Measurements from ENCODE around the gene ARHGAP42.
"Not testable (repeated sequence)": the region's sequence is repeated elsewhere in the genome, so short reads cannot be mapped to it uniquely, and the experiment has no call there.

ARHGAP42 gene

DNA sequence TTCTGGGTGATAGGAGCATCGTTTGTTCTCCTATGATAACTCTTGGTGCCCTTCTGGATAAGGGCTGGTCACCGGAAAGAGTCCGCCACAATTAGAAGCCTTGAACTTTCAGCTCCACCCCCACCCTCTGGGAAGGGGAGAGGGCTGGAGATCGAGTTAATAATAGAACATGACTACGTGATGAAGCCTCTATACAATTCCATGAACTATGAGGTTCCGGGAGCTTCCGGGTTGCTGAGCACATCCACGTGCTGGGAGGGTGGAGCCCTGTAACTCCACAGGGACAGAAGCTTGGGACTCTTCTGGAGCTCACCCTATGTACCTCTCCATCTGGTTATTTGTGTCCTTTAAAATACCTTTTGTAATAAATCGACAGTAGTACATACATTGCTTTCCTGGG is 40.3 kb downstream of the ARHGAP42 start:
- DNase-seq, result no peak

DNA sequence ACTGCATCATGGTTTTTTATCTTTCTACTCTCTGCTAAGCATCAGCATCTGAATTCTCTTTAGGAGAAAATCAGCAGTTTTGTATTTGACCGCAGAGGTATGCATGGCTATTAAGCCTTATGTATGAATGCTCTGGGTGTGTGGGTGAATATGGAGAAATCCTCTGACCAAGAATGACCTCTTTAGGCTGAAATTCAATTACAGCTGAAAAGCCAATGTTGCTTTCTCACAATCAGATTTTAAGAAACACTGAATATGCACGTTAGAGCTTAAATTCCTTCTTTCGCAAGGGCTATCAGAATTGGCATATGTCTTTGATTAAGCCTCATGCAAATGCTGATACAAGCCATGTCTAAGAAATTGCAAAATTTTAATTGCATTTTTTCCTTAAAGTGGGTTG is 43.2 kb downstream of the ARHGAP42 start:
- no peak for DNase-seq

DNA sequence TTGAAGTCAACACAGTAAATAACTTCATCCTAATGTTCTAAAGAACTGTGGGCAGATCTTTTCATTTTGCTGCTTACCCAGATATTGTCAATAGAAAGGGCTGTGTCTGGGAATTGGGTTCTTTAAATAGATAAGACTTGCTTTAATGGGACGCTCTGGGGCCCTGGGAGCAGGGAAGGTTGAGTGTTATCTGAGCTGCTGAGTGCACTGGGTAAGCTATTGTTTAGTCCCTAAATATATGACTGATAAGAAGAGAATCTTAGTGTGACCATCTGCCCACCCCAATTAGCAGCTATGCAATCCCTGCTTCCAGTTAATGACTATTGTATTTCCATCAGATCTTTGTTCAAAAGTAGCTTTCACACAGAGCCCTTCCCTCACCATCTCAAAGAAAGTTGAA is 44.4 kb downstream of the ARHGAP42 start:
- no peak for DNase-seq

DNA sequence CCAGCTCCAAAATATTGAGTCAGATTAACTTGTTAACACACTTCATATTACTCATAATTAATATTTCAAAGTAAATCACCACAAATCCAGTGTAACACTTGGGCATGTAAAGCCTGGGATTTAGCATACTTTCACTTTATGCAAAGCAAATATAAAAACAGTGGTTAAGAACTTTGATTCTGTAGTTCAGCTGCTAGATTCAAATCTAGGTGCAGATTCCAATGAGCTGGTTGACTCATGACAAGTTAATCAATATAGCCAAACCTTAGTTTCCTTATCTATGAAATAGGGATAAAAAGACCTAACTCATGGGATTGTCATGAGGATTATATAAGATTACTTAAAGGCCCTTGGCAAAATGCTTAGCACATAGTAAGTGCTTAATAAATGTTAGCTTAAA is 45.9 kb downstream of the ARHGAP42 start:
- DNase-seq, result no peak

DNA sequence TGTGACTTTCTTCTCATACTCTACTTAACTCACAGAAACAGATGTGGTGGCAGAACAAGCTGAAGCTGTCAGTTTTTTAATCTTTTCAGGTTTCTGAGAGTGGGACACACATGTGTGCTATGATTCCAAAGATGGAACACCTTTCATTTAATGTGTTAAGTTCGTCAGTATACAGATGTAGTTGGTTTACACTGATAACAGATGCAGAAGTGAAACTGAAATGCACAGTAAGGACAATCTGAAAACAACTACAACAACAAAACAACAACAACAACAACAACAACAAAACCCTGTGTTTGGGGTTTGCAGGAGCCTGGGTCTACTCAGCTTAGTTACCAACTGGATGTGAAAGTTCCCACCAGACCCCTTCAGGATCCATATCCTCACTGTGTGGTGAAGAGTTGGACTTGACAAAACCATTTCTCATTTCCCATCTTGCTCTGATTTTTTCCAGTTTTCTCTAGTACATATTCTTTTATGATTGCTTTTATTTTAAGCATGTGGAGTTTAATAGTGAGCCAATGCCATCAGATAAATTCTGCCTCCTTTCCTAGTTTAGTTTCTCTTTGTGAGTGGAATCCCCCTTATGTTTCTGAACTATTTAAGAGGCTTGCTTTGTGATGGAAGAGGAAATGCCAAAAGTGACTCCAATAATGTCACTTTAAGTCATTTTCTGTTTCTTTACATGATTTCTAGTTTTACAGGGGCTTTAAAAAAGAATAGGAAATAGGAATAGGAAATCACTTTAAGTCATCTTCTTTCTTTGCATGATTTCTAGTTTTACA is 47.8 kb downstream of the ARHGAP42 start:
- DNase-seq, result no peak

DNA sequence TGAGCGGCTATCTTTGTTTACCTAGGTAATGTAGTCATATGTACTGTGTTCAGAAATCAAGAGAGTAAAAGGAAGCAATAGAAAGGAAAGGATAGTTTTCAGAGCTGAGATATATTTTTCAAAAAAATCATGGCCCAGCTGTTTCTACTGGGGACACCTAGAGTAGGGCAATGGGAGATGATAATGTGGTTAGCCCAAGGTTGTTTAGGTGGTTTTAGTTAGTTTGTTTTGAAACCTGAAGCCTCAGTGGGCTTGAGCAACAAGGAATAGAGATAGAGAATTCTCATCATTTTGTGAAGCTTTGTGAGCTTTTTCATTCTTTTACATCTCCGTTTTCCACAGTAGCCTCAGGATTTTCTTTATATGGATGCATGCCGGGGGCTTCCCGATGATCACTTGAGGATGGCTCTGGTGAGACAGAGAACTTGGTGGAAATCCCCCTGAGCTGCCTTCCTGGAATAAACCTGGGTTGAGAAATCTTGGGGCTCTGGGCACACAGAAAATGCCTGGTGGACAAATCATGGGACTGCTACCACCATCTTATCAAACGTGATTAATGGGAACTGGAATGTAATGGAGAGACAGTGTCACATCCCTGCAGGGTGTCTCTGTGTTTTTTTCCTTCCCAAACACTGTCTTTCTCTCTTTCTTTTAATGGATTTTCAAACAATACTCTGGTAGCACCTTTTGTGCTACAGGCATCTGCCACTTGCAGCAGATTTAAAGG is 49.0 kb downstream of the ARHGAP42 start:
- no peak for DNase-seq

DNA sequence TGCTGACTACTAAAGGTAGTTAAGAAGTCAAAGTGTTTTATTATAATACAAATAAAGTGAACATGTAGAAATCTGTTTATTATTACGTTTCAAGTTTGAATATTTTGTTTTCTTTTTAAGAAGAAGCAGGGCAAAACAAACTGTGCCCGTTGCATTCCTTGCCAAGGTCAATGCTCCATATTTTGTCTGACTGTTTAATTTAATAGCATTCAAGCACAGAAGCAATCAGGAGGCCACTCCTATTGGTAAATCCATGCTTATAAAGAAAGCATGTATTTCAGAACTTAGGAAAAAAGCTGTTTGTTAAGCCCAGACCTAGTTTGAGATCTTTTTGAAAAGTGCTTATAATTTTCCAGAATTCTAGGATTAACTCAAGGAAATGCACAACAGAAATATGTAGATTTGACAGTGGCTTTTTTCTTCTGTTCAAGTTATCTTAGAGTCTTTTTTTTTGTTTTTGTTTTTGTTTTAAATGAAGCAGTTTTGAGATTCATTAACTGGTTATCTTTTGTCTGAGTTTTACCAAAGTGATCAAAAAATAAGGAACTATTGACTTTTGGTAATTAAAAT is 51.7 kb downstream of the ARHGAP42 start:
- no peak for DNase-seq

DNA sequence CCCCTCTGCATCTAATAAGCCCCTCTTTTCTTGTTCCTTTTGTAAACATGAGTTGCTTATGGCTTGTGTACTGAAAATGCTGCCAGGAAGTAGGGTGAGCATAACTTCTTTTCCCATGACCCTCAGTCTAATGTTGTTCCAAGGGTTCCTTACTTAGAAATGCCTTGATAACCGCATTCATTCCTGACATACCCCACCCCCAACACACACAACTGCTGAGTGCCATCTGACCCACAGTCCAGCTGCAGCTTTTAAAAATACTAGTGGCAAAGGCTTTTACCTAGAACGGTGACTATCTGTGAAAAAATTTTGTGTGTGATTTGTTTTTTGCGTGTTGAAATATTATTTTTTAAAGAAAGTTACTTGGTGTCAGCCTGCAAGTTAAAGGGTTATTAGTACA is 52.6 kb downstream of the ARHGAP42 start:
- no peak for DNase-seq

DNA sequence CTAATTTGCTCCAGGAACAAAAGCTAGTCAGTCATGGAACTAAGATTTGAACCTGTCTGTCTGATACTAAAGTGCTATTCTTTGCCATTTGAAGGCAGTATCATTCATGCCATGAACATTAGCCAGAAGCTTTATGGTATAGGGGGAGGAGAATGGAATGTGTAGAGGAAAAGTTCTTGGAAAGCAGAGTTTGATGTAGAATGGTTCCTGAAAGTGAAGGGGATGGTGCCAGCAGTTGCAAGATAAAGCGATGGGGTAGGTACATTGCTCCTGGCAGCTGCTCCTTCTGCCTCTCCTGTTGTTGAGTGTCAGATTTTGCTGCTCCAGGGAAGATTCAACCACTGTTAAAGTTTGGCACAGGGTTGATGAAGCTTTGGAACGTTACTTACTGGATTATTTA is 53.4 kb downstream of the ARHGAP42 start:
- no peak for DNase-seq

DNA sequence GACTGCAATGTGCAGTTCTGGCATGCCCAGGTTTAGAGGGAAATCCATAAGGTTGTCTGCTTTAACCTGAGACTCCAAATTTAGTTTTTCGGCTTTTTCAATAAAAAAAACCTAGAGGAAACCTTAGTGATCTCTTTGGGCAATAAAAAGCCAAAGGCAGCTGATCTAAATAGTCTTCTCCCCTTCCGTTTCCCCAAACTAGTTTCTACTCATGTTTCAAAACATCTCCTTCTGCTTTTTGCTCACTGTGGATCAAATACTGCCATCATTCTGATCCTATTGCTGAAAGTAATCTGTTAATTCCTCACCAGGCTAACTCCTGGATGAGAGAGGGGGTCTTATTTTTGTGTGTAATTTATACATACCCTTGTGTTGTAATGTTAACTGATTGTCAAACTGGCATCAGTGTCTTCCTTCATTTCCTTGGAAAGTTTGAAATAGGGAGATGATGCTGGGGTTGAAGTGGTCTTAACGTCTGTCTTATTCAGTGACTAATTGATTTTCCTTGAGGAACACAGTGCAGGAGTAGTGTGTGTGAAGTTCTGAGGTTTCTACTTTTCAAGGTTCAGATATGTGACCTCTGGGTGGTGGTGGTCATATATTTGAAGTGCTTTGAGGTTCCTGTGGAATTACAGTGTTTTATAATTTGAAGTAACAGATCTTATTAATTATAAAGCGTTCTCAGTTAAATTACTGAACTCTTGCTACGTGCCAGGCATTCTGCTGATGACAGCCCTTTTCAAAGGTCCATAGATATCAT is 55.0 kb downstream of the ARHGAP42 start:
- DNase-seq, result peak in 1 of 2 experiments; percentile 3

DNA sequence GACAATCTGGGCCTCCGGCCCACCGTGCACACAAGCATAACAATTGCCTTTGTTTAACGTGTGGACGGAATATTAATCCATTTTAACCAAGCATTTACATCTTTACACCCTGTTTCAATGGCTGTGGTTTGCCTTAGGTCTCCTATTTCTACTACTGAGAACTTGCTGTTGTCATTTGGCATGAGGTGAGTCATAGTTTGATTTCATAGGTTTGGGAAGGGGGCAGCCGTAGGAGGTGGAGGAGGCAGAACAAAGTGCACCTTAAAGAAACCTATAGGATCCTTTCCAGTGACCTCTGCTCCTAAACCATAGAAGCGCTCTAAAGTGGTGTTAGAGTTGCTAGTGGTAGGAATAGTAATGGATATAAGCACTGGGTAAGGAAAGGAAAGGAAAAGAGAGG is 59.4 kb downstream of the ARHGAP42 start:
- DNase-seq, result no peak

DNA sequence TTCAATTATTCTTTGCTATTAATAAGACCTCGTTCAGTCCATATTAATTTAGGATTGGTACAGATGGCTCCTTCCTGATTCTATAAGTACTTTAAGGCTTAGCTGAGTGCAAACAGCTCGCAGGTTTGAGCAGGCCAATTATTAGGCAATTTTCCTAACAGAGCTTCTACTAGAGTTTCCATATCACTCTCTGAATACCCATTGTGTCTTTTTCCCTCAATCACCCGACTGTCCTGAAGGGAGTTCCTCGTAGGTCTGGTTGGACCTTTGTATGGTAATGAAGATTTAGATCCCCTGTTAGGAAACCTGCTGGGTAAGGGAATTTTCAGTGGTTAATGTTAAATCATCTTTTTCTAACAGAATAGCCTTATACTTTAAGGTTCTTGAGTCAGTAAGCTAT is 61.1 kb downstream of the ARHGAP42 start:
- no peak for DNase-seq

DNA sequence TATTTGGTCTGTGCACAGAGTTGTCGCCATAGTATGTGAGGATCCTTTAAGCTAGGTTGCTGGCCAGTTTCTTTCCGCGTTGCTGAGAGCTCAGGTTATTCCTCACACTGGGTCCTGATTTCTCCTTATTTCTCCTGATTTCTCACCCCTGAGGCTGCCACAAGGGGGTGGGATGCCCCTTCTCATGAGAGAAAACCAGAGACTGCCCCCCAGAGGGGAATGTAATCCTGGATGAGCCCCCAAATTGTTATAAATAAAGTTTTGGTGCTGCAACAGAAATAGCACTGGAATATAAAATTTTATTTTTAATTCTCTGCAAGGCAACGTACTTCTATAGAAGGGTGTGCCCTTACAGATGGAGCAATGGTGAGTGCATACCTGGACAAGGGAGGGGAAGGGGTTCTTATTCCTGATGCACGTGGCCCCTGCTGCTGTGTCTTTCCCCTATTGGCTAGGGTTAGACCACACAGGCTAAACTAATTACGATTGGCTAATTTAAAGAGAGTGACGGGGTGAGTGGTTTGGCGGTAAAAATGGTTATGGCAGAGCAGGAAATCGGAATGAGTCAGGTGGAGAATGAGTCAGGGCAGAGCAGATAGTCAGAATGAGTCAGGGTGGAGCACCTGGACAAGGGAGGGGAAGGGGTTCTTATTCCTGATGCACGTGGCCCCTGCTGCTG is 62.9 kb downstream of the ARHGAP42 start:
- not testable (repeated sequence) for DNase-seq

DNA sequence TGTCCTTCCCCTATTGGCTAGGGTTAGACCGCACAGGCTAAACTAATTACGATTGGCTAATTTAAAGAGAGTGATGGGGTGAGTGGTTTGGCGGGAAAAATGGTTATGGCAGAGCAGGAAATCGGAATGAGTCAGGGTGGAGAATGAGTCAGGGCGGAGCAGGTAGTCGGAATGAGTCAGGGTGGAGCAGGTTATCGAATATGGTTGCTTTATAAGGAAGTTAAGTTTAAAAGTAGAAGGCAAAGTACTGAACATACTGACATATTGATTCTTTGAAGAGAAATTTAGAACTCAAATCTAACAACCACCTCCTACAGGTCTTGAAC is 63.4 kb downstream of the ARHGAP42 start:
- DNase-seq, result not testable (repeated sequence)

DNA sequence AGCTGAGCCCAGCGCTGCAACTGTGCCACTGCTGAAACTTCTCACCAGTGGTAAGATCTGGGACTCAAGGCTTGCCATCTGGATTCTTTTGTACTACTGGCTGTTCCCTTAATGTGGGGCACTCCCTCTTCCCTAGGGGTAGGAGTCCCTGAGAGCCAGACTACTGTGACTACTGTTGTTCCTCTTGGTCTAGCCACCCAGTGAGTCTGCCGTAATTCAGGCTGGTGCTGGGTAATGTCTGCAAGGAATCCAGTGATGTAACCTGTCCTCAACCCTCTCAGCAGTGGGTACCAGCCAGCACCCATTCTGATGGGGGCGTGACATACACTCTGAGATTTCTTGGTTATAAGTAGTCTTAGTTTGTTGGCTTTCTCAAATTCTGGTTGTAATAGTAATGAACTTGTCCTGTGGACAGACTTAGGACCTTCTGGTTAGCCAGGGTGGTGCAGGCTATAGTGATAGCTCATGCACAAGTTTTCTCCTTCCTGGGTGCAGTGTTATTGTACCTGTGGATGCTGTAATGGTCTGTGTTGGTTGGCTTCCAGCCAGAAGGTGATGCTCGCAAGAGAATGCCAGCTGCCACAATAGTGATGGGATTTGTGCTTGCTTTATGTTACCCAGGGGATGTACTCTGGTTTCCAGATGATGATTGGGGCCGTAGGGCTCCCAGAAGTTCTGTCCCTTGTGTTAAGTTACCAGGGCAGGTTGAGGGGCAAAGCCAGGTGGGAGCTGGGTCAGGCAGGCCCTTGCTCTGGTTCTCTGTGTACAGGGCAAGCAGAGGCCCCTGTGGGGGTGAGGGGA is 65.5 kb downstream of the ARHGAP42 start:
- DNase-seq, result no peak

DNA sequence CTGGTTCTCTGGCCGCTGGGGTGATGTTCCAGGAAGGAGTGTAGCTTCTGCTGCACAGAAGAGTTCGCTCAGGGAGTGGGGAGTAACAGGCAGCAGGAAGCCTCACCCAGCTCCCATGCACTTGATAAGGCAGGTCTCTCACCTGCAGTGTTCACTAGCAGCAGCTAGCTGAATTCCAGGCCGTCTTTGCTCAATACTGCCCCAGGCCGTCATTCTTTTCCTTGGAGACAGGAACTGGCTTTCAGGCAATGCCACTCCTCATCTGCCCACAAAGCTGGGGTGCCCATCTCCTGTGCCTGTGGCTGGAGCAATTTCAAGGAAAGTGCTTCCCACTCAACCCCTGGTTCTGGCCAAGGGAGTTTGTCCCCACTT is 66.1 kb downstream of the ARHGAP42 start:
- no peak for DNase-seq

DNA sequence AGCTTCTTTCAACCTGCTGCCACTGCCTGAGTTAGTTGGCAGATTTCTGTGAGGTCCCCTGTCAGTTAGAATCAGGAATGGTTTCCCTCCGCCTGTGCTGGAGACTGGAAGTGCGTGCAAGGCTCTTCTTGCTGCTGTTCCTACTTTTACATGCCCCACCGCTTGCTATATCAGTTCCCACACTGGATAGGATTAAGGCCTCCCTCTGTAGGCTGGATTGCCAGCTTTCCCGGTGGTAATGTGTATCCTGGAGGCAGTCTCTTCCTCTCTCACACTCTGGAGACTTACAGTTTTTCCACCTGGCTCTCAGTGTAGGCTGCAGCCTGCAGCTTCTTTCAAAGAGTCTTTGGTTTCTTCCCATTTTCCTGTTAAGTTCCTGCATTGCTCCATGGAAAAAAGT is 66.5 kb downstream of the ARHGAP42 start:
- no peak for DNase-seq

DNA sequence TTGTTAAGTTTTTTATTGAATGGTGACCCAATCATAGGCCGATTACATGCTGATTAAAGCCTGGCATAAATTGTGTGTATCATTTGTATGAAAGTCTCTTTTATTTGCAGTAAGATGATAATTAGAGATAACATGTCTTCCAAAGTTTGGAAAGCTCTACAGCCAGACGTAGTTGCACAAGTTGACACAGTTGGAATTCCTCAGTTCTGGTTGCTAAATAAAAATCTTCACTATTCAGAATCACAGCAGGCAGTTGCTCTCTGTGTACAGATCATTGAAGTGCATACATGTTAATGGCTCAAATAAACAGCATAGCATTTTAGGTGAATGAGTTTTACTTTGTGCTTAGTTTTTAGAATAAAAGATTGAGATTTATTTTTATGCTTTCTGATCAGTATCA is 69.5 kb downstream of the ARHGAP42 start:
- no peak for DNase-seq

DNA sequence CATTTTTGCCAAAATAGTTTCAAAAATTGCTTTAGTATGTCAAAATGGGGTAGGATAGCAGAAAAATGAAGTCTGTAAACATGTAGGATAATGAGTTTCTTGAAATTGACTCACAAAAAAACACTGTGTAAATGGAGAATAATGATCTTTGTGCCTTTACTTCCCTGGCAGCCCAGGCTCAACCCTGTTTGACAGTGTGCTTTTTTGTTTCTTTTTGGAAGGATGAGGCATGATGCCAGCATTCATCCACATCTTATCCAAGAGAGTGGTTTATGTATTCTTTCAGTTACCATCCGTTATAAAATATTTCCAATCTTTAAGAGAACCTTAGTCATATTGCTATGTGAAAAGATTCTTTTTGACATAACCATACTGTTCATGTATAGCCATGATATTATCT is 70.6 kb downstream of the ARHGAP42 start:
- no peak for DNase-seq

DNA sequence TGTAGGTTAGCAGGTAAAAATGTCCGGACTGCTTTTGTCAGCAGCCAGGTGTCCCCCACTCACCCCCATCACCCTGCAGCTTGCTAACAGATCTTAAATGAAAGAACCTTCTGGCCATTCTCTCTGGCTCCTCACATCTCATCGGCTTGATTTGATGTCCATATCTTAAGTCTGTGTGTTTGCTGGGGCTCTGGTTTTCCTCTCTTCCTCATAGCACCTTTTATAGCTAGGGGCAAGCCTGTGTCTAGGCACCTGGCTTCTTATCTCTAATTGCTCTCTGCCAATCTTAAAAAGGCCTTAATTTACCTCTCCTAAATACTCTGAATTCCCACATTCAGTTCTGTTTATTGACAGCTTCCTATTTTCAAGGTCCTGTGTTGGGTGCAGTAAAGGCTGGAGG is 72.0 kb downstream of the ARHGAP42 start:
- DNase-seq, result no peak

DNA sequence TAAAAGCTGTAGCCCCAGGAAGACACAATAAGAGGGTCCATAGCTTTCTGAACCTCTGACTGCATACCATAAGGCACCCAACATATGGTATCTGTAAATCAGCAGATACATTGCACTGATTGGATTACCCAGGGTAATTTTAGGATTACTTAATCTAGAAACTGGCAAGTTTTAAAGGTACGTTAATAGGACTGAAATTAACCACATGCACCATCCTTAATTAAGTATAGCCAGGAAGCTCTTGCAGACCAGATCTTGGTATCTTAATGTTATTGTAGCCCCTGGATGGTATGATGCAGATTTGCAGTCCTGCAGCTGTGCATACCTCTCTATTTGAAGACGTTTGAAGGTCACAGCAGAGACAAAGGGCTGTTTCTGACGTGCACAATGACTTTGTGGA is 72.8 kb downstream of the ARHGAP42 start:
- no peak for DNase-seq

DNA sequence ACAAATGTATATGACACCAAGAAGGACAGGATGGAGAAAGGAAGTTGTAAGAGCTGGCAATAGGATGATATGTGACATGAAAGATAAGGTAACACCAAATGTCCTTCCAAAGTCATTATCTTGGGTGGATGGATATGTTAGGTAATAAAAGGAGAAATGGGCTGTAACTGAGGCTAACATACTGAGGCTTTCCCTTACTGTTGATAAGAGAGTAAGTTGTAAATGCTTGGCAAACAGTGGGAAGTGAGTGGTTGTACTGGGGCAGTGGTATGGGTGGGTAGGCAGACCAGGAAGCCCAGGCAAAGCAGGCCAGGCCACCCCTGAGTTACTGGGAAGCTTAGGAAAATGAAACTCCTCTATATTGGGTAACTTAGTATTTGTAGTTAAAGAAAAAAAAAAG is 73.7 kb downstream of the ARHGAP42 start:
- DNase-seq, result no peak

Measured in AML-193 (cell line).